HepG2 (cell line): Measurements from ENCODE around the gene ZNF605. TPM values are rescaled to one million over a fixed set of nuclear protein-coding genes. Genes with fewer than 3 reads are reported as not detected.

Experiments used
- ATRX ChIP-seq: sonication (generic); formaldehyde crosslinking; IDR thresholded peaks from 2 replicates; pipeline ENCODE4 v1.4.0; 2020; ENCODE audit warnings: missing genetic modification reagents, borderline replicate concordance
- DRAP1 ChIP-seq: IDR thresholded peaks from 2 replicates; pipeline ENCODE4 v1.6.1; 2016; ENCODE audit warnings: missing genetic modification reagents, missing compliant biosample characterization
- ETS1 ChIP-seq: sonication (generic); formaldehyde crosslinking; IDR thresholded peaks from 2 replicates; pipeline ENCODE4 v1.4.0; 2020; ENCODE audit warnings: missing genetic modification reagents
- HNRNPUL1 ChIP-seq: fragments of 200-400 bp; formaldehyde crosslinking; IDR thresholded peaks from 2 replicates; pipeline ENCODE4 v1.6.1; 2017; ENCODE audit warnings: low read depth, mild to moderate bottlenecking, low read length, moderate library complexity
- KDM4B ChIP-seq: sonication (generic); formaldehyde crosslinking; IDR thresholded peaks from 2 replicates; pipeline ENCODE4 v1.4.0; 2020; ENCODE audit warnings: missing genetic modification reagents
- RORA ChIP-seq: sonication (generic); formaldehyde crosslinking; IDR thresholded peaks from 2 replicates; pipeline ENCODE4 v1.5.0; 2020; ENCODE audit warnings: mild to moderate bottlenecking, missing genetic modification reagents, moderate library complexity
- TFDP2 ChIP-seq: sonication (generic); formaldehyde crosslinking; IDR thresholded peaks from 2 replicates; pipeline ENCODE4 v1.4.0; 2020; ENCODE audit warnings: missing genetic modification reagents
- ZBTB14 ChIP-seq: sonication (generic); formaldehyde crosslinking; IDR thresholded peaks from 2 replicates; pipeline ENCODE4 v1.4.0; 2020; ENCODE audit warnings: missing genetic modification reagents
- ZBTB40 ChIP-seq, 2 experiments: fragments of 450-650 bp in 1 of 2; sonication (generic) in 1 of 2; formaldehyde crosslinking in 1 of 2; IDR thresholded peaks; 2 replicates each; pipeline versions ENCODE4 v1.6.1 to v1.8.0; 2016 to 2022; ENCODE audit warnings: antibody characterized with exemption in 1 of 2, mild to moderate bottlenecking in 1 of 2, missing genetic modification reagents in 1 of 2
- ZC3H4 ChIP-seq: sonication (generic); formaldehyde crosslinking; IDR thresholded peaks from 2 replicates; pipeline ENCODE4 v1.4.0; 2020; ENCODE audit warnings: missing genetic modification reagents, borderline replicate concordance
- ZMYM2 ChIP-seq: sonication (generic); formaldehyde crosslinking; IDR thresholded peaks from 2 replicates; pipeline ENCODE4 v1.8.0; 2022; ENCODE audit warnings: mild to moderate bottlenecking, missing genetic modification reagents
- ZNF326 ChIP-seq: sonication (generic); formaldehyde crosslinking; IDR thresholded peaks from 2 replicates; pipeline ENCODE4 v1.4.0; 2020; ENCODE audit warnings: missing genetic modification reagents, borderline replicate concordance
- ZNF335 ChIP-seq: sonication (generic); formaldehyde crosslinking; IDR thresholded peaks from 2 replicates; pipeline ENCODE4 v1.4.0; 2020; ENCODE audit warnings: missing genetic modification reagents
- polyA plus RNA-seq, 8 experiments: library from polyadenylated mRNA; depleted of rRNA in 3 of 8; stranded (reverse) in 7 of 8; unstranded in 1 of 8; fragments of >200 nt; fragmentation: Illumina TruSeq in 4 of 8; extraction: Trizol in 4 of 8; gene quantifications; 2 replicates each; pipeline versions ENCODE4 v1.2.1 to v1.2.3, GENCODE V29; 2011 to 2016; ENCODE audit warnings: low read depth in 4 of 8, missing spikeins in 1 of 8, mixed read lengths in 1 of 8; ENCODE audit not compliant: insufficient read depth in 1 of 8
- total RNA-seq, 5 experiments: library from RNA; depleted of rRNA; stranded (reverse); fragments of >200 nt; fragmentation: Illumina TruSeq; extraction: Trizol; gene quantifications; 2 replicates each; pipeline ENCODE4 v1.2.3, GENCODE V29; 2016; ENCODE audit warnings: low read depth in 1 of 5

The ZNF605 gene
- total and polyA plus RNA-seq, 2 of the 13 experiments (the other 11 are each of a cell fraction or from before 2014, with no cell fraction given), result 6.7 to 6.8 TPM

GRCh38 chr12:132887513-132888351 is 68.4 kb downstream of the ZNF605 start, which contains the start of gene CHFR (continued):
- TF ChIP-seq HNRNPUL1 (no peak), ZC3H4 (CRISPR knock-in tag) (peak; percentile 39; the same call in 1 of the 2 replicates), ZBTB40 (IDR thresholded peaks at IDR 0.05) (no peak), ZBTB40 (CRISPR knock-in tag; IDR thresholded peaks at IDR 0.05) (peak; percentile 55; the same call in 1 of the 2 replicates), ZMYM2 (CRISPR knock-in tag) (0 out of 2 replicates have a peak, but pooled peaks have one; percentile 39), ETS1 (CRISPR knock-in tag) (0 out of 2 replicates have a peak, but pooled peaks have one; percentile 37), ZNF335 (CRISPR knock-in tag) (peak; percentile 84; the same call in 1 of the 2 replicates), KDM4B (peak; percentile 83; the same call in 1 of the 2 replicates), TFDP2 (peak; percentile 80), DRAP1 (CRISPR knock-in tag) (peak; percentile 40; the same call in 1 of the 2 replicates), ZBTB14 (CRISPR knock-in tag) (peak; percentile 26; the same call in 1 of the 2 replicates), RORA (CRISPR knock-in tag) (no peak), ZNF326 (CRISPR knock-in tag) (no peak), ATRX (no peak; the same call in 1 of the 2 replicates)
